HG03354 (cell line): ENCODE measurements around the gene VIPR1.

Experiments used
- ATAC-seq: cut with Tn5 transposase; IDR thresholded peaks from one replicate; pipeline ENCODE4 v1.9.1; 2021; ENCODE audit warnings: mild to moderate bottlenecking; ENCODE audit not compliant: unreplicated experiment, poor library complexity, severe bottlenecking

The VIPR1 gene

GRCh38 chr3:42527368-42527917, 25.0 kb downstream of the VIPR1 start:
- ATAC-seq = no peak

GRCh38 chr3:42529468-42529867, 27.0 kb downstream of the VIPR1 start:
- no peak for ATAC-seq

GRCh38 chr3:42530073-42530472, 27.6 kb downstream of the VIPR1 start:
- ATAC-seq = no peak

- no peak for ATAC-seq
These were observed 29.0 kb downstream of the VIPR1 start for GRCh38 chr3:42531470-42531869.

- no peak for ATAC-seq
These were observed 29.8 kb downstream of the VIPR1 start for GRCh38 chr3:42532229-42532628.

GRCh38 chr3:42533161-42533897, 30.9 kb downstream of the VIPR1 start:
- no peak for ATAC-seq

- ATAC-seq = no peak
These were observed 33.7 kb downstream of the VIPR1 start for GRCh38 chr3:42535981-42536784.

- no peak for ATAC-seq
These were observed 34.9 kb downstream of the VIPR1 start for GRCh38 chr3:42537350-42537749.

- ATAC-seq = peak; percentile 77
These were observed 37.6 kb downstream of the VIPR1 start for GRCh38 chr3:42539871-42540714.

- no peak for ATAC-seq
These were observed 38.6 kb downstream of the VIPR1 start for GRCh38 chr3:42541079-42541478.

- no peak for ATAC-seq
These were observed 42.2 kb downstream of the VIPR1 start for GRCh38 chr3:42544492-42545283.

- no peak for ATAC-seq
These were observed 42.9 kb downstream of the VIPR1 start for GRCh38 chr3:42545284-42545900.

- ATAC-seq = no peak
These were observed 44.3 kb downstream of the VIPR1 start for GRCh38 chr3:42546691-42547213.

- peak; percentile 78 for ATAC-seq
These were observed 45.0 kb downstream of the VIPR1 start for GRCh38 chr3:42547401-42547945.

GRCh38 chr3:42549131-42549530, 46.7 kb downstream of the VIPR1 start:
- no peak for ATAC-seq

GRCh38 chr3:42550250-42550649, 47.8 kb downstream of the VIPR1 start:
- ATAC-seq = no peak

GRCh38 chr3:42552830-42553229, 50.4 kb downstream of the VIPR1 start:
- no peak for ATAC-seq

GRCh38 chr3:42556089-42556632, 53.7 kb downstream of the VIPR1 start:
- ATAC-seq = peak; percentile 97
